GM12872 (cell line): ENCODE results near the gene RCN2.

Source experiments
- TF ChIP-seq, protein P1 (sequence below): IDR thresholded peaks from 3 replicates; pipeline ENCODE4 v1.5.1; 2011; ENCODE audit warnings: low read depth, mild to moderate bottlenecking, low read length, moderate library complexity; ENCODE audit not compliant: insufficient read depth

Gene RCN2

DNA sequence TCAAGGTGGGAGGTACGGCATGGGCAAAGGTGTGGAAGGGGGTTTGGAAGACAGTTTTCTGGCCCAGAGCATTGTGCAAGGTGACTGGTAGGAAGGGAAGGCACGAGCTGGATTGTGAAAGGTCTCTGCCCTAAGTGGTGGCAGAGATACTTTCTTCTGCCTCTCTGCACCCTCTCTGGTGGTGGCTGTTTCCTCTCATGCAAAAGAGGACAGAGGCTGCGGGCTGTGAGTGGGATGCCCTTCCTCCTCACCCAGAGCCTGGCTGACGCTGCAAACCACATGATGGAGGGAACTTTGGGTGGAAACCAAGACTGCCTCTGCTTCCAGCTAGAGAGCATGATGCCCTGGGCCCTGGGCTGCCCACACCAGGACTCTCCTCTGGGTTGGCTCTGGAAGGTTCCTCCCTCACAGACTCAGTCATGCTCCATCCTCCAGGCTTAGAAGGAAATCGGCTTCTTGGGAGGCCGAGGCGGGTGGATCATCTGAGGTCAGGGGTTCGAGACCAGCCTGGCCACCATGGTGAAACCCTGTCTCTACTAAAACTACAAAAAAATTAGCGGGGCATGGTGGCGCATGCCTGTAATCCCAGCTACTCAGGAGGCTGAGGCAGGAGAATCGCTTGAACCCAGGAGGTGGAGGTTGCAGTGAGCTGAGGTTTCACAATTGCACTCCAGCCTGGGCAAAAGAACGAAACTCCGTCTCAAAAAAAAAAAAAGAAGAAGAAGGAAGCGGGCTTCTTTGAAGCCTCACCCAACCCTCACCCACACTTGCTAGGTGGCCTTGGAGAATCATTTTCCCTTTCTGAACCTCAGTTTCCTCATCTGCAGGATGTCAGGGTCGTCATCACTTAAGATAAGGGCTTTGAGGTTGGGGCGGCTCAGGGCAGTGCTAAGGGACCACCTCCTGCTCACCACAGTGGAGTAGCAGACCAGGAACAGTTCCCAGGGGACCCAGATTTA, 71.7 kb downstream of the RCN2 start:
- TF ChIP-seq, protein P1, sequence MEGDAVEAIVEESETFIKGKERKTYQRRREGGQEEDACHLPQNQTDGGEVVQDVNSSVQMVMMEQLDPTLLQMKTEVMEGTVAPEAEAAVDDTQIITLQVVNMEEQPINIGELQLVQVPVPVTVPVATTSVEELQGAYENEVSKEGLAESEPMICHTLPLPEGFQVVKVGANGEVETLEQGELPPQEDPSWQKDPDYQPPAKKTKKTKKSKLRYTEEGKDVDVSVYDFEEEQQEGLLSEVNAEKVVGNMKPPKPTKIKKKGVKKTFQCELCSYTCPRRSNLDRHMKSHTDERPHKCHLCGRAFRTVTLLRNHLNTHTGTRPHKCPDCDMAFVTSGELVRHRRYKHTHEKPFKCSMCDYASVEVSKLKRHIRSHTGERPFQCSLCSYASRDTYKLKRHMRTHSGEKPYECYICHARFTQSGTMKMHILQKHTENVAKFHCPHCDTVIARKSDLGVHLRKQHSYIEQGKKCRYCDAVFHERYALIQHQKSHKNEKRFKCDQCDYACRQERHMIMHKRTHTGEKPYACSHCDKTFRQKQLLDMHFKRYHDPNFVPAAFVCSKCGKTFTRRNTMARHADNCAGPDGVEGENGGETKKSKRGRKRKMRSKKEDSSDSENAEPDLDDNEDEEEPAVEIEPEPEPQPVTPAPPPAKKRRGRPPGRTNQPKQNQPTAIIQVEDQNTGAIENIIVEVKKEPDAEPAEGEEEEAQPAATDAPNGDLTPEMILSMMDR: no peak
